DOHH2 (cell line): Measurements from ENCODE around the gene PTCHD1.

ENCODE experiments used
- CTCF ChIP-seq: fragments of 200-600 bp; sonication (generic); IDR thresholded peaks from one replicate; pipeline ENCODE4 v1.5.1; 2014; ENCODE audit warnings: antibody characterized with exemption, mild to moderate bottlenecking, low read depth, low read length; ENCODE audit not compliant: poor library complexity, severe bottlenecking
- EZH2phosphoT487 ChIP-seq: fragments of 200-600 bp; sonication (generic); IDR thresholded peaks from 2 replicates; pipeline ENCODE4 v1.6.1; 2017; ENCODE audit warnings: borderline replicate concordance, mild to moderate bottlenecking, antibody characterized with exemption, low read length, moderate library complexity, mixed read lengths

DNA sequence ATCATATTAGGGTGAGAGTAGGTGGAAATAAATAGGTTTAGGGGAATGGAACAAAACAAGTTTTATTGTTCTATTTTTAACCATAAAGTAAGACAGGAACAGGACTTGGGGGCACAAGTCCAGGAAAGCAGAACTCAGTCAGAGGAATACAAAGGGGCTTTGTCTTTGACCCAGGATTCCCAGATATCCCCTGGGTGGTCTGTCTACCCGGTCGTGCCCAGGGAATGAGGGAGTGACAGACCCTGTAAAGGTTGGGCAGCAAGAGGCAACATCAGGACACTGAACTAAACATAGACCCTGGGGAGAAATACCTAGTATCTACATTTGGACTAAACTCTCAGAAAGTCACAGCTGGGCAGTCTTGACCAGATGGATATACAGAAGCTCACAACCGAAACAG is 50.6 kb downstream of the PTCHD1 start:
- no peak for TF ChIP-seq CTCF
- no peak for TF ChIP-seq EZH2phosphoT487
